Measurements from ENCODE around the gene EAF1.

DNA sequence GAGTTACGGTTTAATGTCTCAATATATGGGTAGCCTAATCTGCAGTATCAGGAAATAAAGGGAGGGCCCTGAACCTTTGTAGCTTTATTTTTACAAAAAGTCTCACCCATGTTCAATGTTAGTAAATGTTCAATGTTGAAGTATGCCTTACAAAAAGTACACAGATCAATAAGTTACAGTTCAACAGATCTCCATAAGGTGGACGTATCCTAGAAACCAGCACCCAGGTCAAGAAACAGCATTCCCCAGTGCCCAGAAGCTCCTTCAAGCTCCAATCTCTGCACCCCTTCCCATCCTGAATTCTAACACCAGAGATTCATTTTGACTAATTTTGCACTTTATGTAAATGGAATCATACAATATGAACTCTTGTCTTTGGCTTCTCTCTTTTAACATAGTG, 62.8 kb downstream of the EAF1 start:
- TF ChIP-seq, protein P1, sequence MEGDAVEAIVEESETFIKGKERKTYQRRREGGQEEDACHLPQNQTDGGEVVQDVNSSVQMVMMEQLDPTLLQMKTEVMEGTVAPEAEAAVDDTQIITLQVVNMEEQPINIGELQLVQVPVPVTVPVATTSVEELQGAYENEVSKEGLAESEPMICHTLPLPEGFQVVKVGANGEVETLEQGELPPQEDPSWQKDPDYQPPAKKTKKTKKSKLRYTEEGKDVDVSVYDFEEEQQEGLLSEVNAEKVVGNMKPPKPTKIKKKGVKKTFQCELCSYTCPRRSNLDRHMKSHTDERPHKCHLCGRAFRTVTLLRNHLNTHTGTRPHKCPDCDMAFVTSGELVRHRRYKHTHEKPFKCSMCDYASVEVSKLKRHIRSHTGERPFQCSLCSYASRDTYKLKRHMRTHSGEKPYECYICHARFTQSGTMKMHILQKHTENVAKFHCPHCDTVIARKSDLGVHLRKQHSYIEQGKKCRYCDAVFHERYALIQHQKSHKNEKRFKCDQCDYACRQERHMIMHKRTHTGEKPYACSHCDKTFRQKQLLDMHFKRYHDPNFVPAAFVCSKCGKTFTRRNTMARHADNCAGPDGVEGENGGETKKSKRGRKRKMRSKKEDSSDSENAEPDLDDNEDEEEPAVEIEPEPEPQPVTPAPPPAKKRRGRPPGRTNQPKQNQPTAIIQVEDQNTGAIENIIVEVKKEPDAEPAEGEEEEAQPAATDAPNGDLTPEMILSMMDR (IDR thresholded peaks at IDR 0.05): no peak
- no peak for TF ChIP-seq POLR2A (IDR thresholded peaks at IDR 0.05)
